Fibroblast of skin of right quadriceps (primary cell): ENCODE results near the gene EIF1AD.
"Not testable (repeated sequence)": the region's sequence is repeated elsewhere in the genome, so short reads cannot be mapped to it uniquely, and the experiment has no call there.

ENCODE experiments used
- DNase-seq: peaks from one replicate; pipeline ENCODE4 v3.0.0-alpha.2; 2013

The EIF1AD gene

DNA sequence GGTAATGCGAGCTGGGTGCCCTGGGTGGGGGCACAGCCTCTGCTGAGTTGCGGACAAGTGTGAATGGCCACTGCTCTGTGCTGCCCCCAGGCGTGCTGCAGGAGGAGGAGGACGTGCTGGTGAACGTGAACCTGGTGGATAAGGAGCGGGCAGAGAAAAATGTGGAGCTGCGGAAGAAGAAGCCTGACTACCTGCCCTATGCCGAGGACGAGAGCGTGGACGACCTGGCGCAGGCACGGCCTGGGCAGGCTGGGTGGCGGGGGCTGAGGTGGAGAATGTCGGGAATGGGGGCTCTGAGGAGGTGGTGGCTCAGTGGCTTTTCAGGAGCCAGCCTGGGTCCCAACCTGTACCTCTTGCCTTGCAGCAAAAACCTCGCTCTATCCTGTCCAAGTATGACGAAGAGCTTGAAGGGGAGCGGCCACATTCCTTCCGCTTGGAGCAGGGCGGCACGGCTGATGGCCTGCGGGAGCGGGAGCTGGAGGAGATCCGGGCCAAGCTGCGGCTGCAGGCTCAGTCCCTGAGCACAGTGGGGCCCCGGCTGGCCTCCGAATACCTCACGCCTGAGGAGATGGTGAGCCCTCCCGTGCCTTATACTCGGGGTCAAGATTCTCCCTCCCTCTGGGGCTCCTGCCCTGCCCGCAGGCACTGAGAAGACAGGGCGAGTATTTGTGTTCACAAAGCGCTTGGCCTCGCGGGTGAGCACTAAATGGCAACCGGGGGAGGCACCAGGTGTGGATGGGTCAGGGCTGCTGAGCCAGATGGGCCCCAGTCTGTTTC, 35.8 kb downstream of the EIF1AD start:
- DNase-seq, result no peak

- DNase-seq, result no peak
Observed at GRCh38 chr11:65964906-65965305, 37.1 kb downstream of the EIF1AD start.

GRCh38 chr11:65962141-65962564, 39.8 kb downstream of the EIF1AD start:
- DNase-seq, result no peak

DNA sequence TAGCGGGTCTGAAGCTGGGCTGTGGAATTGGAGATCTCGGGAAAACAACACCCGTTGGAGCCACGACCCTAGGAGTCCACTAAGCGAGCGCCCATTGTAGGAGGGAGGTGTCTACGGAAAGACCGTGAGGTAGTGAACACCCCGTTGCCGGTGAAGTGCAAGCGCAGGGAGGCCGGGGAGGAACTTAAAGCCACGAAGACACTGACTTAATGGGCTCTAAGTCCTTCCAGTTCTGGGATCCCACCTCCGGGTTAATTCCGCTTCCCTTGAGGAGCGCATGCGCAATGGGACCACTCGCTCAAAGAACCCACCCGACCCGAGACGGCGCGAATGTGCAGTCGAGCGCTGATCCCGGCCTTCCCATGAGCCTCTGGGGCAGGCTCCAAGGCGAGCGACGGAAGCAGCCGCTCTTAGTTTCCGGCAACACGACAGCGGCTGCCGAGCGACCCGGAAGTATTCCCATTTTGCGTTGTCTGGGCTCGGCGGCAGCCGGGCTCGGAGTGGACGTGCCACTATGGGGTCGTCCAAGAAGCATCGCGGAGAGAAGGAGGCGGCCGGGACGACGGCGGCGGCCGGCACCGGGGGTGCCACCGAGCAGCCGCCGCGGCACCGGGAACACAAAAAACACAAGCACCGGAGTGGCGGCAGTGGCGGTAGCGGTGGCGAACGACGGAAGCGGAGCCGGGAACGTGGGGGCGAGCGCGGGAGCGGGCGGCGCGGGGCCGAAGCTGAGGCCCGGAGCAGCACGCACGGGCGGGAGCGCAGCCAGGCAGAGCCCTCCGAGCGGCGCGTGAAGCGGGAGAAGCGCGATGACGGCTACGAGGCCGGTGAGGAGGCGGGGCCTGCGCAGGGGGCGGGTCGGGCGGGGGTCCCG, 40.5 kb downstream of the EIF1AD start, which contains the start of gene SART1:
SART1 (plus strand) TSS at position 468 of the 874 bp plus-strand sequence; CDS start at position 515, 47 bp downstream.
- peak; percentile 98 for DNase-seq

GRCh38 chr11:65960824-65961266, 41.1 kb downstream of the EIF1AD start:
- no peak for DNase-seq

GRCh38 chr11:65958774-65959420, 43.1 kb downstream of the EIF1AD start:
- no peak for DNase-seq

DNA sequence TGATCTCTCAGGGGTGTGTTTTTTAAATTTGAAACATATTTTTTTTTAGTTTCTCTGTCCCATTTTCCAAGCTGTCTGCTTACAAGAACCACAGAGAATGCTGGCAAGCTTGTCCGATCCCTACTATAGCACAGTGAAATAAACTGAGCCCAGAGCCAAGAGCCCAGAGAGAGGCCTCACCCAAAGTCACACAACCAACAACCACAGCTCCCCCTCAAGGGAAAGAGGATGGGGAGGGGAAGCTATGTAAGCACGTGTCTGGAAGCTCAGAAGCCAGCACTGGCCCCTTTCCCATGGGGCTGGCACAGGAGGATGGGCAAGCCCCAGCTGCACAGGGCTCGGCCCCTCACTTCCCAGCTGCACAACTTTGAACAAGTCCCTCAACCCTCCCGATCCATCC, 43.7 kb downstream of the EIF1AD start:
- DNase-seq, result no peak

DNA sequence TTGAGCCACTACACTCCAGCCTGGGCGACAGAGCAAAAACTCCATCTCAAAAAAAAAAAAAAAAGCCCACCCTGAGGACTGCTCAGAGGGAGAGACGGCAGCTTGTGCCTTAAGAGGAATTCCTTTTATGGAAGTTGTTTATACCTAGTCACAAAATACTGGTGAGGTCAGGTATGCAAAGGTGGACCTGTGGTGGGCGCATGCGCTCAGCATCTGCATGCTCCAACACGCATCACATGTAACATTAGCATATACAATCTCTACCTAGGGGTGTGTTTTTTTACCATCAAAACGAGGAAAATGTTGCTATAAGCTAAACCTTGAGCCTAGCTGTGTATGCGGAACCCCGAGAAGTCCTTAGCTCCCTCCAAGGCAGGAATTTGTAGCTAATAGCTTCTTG, 47.2 kb downstream of the EIF1AD start:
- DNase-seq, result no peak

DNA sequence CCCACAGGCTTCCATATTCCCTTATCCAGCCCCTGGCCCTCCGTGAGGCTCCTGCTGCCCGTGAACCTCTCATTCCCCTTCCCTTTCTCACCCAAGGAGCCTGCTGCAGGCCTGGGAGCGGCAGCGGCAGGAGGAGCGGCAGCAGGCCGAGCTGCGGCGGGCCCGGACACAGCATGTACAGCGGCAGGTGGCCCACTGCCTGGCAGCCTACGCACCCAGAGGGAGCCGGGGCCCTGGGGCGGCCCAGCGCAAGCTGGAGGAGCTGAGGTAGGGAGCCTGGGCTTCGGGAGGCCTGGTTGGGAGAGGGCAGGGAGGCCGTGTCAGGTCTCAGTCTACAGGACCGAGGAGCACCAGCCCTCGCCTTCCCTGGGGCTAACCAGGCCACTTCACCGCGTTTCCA, 48.5 kb downstream of the EIF1AD start:
- DNase-seq, result no peak

- DNase-seq, result no peak
Observed at GRCh38 chr11:65952052-65952521, 49.9 kb downstream of the EIF1AD start.

DNA sequence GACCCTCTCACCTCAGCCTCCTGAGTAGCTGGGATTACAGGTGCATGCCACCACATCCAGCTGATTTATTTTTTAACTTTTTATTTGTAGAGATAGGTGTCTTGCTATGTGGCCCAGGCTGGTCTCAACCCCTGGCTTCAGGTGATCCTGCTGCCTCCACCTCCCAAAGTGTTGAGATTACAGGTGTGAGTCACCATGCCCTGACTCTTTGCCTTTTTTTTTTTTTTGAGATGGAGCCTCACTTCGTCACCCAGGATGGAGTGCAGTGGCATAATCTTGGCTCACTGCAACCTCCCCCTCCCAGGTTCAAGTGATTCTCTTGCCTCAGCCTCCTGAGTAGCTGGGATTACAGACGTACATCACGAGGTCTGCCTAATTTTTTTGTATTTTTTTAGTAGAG, 50.3 kb downstream of the EIF1AD start:
- not testable (repeated sequence) for DNase-seq

- not testable (repeated sequence) for DNase-seq
Observed at GRCh38 chr11:65950711-65951110, 51.2 kb downstream of the EIF1AD start.

- no peak for DNase-seq
Observed at GRCh38 chr11:65947603-65948125, 54.3 kb downstream of the EIF1AD start.

DNA sequence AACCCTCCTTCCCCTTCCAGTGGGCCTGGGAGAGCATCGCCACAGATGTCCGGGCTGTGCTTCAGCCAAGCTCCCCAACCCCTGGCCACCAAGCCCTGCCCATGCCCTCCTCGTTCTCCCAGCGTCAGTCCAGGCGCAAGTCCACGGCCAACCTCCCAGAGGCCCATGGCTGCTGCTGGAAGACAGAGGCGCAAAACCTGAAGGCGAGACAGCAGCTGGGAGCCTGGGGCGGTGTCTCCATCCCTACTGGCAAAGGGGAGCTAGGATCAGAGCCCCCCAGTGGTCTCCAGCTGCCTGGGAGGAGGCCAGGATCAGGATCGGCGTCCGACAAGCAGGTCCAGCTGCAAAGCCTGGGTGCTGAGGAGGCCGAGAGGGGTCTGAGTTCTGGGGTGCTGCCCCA, 54.8 kb downstream of the EIF1AD start:
- no peak for DNase-seq

DNA sequence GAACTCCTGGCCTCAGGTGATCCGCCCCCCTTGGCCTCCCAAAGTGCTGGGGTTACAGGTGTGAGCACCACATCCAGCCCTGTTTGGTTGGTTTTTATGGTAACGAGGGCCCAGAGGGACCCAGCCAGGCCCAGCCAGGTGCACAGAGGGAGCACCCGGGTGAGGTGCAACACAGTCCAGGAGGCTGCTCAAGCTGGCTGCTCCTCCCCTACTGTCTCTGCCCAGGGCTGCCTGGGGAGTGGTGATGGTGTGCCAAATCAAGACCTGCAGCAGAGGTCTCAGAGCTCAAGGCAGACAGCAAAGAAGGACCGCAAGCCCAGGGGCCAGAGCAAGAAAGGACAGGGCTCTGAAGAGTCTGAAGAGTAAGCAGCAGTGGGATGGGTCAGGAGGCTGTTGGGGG, 55.3 kb downstream of the EIF1AD start:
- DNase-seq, result no peak
